PC-3 (cell line): ENCODE data around the gene HSD17B3.

Source experiments
- EZH2 ChIP-seq: fragments of 300-600 bp; sonication (generic); IDR thresholded peaks from one replicate; pipeline ENCODE4 v1.6.1; 2017; ENCODE audit warnings: antibody characterized with exemption, mild to moderate bottlenecking, low read length; ENCODE audit not compliant: unreplicated experiment
- EZH2phosphoT487 ChIP-seq: fragments of 300-600 bp; sonication (generic); IDR thresholded peaks from 2 replicates; pipeline ENCODE4 v1.6.1; 2018; ENCODE audit warnings: mild to moderate bottlenecking, antibody characterized with exemption, low read length, borderline replicate concordance
- TF ChIP-seq, protein P1 (sequence below): fragments of 300-600 bp; sonication (generic); conservative IDR thresholded peaks from 2 replicates; pipeline ENCODE4 v1.5.1; 2017; ENCODE audit warnings: antibody characterized with exemption, low read depth, mild to moderate bottlenecking, low read length

DNA sequence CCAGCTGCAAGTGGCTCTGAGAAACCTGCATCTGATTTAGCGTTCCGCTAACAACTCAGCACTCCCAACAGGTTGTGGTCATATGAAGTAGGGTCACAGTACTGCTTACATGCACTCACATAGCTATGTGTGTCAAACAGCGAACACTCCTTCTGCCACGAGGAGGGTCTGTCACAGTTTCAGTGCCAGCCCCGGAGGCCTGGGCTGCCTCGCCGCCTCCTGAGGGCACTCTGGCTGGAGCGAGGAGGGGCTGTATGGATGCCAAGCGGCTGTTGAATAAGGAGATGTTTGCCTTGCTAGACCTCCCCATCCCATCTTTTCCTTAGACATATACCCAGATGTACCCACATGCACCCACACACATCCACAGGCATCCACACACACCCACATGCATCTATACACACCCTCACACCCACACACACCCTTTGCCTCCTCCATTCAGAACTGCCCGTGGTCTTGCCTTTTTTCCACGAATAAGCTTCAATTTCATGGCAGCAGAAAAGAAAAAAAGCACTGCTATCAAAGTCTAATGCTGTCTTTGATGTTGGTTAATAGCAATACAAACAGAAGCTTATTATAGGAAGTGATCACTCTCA lies 95.7 kb downstream of the HSD17B3 start:
- no peak for TF ChIP-seq EZH2
- TF ChIP-seq EZH2phosphoT487, result no peak
- TF ChIP-seq, protein P1, sequence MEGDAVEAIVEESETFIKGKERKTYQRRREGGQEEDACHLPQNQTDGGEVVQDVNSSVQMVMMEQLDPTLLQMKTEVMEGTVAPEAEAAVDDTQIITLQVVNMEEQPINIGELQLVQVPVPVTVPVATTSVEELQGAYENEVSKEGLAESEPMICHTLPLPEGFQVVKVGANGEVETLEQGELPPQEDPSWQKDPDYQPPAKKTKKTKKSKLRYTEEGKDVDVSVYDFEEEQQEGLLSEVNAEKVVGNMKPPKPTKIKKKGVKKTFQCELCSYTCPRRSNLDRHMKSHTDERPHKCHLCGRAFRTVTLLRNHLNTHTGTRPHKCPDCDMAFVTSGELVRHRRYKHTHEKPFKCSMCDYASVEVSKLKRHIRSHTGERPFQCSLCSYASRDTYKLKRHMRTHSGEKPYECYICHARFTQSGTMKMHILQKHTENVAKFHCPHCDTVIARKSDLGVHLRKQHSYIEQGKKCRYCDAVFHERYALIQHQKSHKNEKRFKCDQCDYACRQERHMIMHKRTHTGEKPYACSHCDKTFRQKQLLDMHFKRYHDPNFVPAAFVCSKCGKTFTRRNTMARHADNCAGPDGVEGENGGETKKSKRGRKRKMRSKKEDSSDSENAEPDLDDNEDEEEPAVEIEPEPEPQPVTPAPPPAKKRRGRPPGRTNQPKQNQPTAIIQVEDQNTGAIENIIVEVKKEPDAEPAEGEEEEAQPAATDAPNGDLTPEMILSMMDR, result no peak
